Measurements from ENCODE around the gene CDKN1A.

DNA sequence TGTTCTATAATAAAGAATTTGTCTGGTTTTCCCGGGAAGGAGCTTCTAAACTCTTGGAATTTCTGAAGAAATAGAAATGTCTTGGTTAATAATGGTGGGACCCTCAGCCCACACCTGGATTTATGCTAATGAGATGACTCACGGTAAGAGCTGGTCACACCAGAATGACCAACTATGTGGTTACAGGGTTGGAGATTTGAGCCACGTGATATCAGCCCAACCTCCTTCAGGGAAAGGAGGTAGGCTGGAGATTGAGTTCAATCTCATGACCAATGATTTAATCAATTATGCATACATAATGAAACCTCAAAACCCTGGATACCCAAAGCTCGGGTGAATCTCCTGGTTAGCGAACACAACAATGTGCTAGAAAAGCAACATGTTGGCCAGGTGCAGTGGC lies 22.1 kb upstream of the CDKN1A start:
- TF ChIP-seq GLI4 (tag by site-specific recombination; IDR thresholded peaks at IDR 0.05) (no peak), KLF9 (tag by site-specific recombination; IDR thresholded peaks at IDR 0.05; ENCODE audit: low read depth) (no peak), KLF1 (tag by site-specific recombination; IDR thresholded peaks at IDR 0.05) (no peak), ZNF660 (tag by site-specific recombination; IDR thresholded peaks at IDR 0.05) (no peak), ZBTB17 (tag by site-specific recombination; IDR thresholded peaks at IDR 0.05) (no peak), YY1 (tag by site-specific recombination; IDR thresholded peaks at IDR 0.05) (no peak), ZNF112 (tag by site-specific recombination; IDR thresholded peaks at IDR 0.05) (no peak), MYNN (tag by site-specific recombination; IDR thresholded peaks at IDR 0.05; ENCODE audit: borderline replicate concordance) (no peak)
- TF ChIP-seq, protein P1, sequence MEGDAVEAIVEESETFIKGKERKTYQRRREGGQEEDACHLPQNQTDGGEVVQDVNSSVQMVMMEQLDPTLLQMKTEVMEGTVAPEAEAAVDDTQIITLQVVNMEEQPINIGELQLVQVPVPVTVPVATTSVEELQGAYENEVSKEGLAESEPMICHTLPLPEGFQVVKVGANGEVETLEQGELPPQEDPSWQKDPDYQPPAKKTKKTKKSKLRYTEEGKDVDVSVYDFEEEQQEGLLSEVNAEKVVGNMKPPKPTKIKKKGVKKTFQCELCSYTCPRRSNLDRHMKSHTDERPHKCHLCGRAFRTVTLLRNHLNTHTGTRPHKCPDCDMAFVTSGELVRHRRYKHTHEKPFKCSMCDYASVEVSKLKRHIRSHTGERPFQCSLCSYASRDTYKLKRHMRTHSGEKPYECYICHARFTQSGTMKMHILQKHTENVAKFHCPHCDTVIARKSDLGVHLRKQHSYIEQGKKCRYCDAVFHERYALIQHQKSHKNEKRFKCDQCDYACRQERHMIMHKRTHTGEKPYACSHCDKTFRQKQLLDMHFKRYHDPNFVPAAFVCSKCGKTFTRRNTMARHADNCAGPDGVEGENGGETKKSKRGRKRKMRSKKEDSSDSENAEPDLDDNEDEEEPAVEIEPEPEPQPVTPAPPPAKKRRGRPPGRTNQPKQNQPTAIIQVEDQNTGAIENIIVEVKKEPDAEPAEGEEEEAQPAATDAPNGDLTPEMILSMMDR (tag by site-specific recombination; IDR thresholded peaks at IDR 0.05), result no peak
- TF ChIP-seq, protein P2, sequence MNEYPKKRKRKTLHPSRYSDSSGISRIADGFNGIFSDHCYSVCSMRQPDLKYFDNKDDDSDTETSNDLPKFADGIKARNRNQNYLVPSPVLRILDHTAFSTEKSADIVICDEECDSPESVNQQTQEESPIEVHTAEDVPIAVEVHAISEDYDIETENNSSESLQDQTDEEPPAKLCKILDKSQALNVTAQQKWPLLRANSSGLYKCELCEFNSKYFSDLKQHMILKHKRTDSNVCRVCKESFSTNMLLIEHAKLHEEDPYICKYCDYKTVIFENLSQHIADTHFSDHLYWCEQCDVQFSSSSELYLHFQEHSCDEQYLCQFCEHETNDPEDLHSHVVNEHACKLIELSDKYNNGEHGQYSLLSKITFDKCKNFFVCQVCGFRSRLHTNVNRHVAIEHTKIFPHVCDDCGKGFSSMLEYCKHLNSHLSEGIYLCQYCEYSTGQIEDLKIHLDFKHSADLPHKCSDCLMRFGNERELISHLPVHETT (tag by site-specific recombination; IDR thresholded peaks at IDR 0.05), result no peak
- TF ChIP-seq, protein P3, sequence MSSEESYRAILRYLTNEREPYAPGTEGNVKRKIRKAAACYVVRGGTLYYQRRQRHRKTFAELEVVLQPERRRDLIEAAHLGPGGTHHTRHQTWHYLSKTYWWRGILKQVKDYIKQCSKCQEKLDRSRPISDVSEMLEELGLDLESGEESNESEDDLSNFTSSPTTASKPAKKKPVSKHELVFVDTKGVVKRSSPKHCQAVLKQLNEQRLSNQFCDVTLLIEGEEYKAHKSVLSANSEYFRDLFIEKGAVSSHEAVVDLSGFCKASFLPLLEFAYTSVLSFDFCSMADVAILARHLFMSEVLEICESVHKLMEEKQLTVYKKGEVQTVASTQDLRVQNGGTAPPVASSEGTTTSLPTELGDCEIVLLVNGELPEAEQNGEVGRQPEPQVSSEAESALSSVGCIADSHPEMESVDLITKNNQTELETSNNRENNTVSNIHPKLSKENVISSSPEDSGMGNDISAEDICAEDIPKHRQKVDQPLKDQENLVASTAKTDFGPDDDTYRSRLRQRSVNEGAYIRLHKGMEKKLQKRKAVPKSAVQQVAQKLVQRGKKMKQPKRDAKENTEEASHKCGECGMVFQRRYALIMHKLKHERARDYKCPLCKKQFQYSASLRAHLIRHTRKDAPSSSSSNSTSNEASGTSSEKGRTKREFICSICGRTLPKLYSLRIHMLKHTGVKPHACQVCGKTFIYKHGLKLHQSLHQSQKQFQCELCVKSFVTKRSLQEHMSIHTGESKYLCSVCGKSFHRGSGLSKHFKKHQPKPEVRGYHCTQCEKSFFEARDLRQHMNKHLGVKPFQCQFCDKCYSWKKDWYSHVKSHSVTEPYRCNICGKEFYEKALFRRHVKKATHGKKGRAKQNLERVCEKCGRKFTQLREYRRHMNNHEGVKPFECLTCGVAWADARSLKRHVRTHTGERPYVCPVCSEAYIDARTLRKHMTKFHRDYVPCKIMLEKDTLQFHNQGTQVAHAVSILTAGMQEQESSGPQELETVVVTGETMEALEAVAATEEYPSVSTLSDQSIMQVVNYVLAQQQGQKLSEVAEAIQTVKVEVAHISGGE (tag by site-specific recombination; conservative IDR thresholded peaks at IDR 0.05; ENCODE audit: low read depth), result no peak
- TF ChIP-seq, protein P4, sequence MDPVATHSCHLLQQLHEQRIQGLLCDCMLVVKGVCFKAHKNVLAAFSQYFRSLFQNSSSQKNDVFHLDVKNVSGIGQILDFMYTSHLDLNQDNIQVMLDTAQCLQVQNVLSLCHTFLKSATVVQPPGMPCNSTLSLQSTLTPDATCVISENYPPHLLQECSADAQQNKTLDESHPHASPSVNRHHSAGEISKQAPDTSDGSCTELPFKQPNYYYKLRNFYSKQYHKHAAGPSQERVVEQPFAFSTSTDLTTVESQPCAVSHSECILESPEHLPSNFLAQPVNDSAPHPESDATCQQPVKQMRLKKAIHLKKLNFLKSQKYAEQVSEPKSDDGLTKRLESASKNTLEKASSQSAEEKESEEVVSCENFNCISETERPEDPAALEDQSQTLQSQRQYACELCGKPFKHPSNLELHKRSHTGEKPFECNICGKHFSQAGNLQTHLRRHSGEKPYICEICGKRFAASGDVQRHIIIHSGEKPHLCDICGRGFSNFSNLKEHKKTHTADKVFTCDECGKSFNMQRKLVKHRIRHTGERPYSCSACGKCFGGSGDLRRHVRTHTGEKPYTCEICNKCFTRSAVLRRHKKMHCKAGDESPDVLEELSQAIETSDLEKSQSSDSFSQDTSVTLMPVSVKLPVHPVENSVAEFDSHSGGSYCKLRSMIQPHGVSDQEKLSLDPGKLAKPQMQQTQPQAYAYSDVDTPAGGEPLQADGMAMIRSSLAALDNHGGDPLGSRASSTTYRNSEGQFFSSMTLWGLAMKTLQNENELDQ (tag by site-specific recombination; IDR thresholded peaks at IDR 0.05; ENCODE audit: low read depth), result no peak
